ENCODE data around the gene EPHA1. TPM values are rescaled to one million over a fixed set of nuclear protein-coding genes. Genes with fewer than 3 reads are reported as not detected.

The EPHA1 gene
- total and polyA plus RNA-seq, 4 donors, result 10.3 to 21.0 (median 11.3) TPM

DNA sequence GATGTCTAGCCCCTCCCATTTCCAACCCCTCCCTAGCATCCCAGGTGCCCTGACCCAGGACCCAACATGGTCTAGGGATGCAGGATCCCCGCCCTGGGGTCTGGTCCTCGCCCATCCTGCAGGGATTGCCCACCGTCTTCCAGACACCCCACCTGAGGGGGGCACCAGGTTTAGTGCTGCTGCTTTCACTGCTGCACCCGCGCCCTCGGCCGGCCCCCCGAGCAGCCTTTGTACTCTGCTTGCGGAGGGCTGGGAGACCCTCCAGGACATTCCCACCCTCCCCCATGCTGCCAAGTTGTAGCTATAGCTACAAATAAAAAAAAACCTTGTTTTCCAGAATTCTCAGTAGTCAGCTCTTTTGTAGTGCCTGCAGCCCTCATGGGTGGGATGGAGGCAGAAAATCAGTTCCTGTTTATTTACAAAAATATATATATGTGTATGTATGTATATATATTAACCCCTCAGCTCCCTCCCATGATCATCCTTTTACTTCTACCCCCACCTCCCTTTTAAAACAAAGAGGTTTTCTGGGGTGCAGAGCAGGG is 17.8 kb downstream of the EPHA1 start:
- H3K9me3 ChIP-seq (ENCODE audit: control insufficient read depth in 4 of 4, low read length in 3 of 4), result no peaks in the 10 kb centered on the region
- TF ChIP-seq SP1 (IDR thresholded peaks at IDR 0.05), result no peak
- no peak for TF ChIP-seq FOXA1 (IDR thresholded peaks at IDR 0.05)
- TF ChIP-seq HNF4G (IDR thresholded peaks at IDR 0.05), result no peak
- TF ChIP-seq, protein P1, sequence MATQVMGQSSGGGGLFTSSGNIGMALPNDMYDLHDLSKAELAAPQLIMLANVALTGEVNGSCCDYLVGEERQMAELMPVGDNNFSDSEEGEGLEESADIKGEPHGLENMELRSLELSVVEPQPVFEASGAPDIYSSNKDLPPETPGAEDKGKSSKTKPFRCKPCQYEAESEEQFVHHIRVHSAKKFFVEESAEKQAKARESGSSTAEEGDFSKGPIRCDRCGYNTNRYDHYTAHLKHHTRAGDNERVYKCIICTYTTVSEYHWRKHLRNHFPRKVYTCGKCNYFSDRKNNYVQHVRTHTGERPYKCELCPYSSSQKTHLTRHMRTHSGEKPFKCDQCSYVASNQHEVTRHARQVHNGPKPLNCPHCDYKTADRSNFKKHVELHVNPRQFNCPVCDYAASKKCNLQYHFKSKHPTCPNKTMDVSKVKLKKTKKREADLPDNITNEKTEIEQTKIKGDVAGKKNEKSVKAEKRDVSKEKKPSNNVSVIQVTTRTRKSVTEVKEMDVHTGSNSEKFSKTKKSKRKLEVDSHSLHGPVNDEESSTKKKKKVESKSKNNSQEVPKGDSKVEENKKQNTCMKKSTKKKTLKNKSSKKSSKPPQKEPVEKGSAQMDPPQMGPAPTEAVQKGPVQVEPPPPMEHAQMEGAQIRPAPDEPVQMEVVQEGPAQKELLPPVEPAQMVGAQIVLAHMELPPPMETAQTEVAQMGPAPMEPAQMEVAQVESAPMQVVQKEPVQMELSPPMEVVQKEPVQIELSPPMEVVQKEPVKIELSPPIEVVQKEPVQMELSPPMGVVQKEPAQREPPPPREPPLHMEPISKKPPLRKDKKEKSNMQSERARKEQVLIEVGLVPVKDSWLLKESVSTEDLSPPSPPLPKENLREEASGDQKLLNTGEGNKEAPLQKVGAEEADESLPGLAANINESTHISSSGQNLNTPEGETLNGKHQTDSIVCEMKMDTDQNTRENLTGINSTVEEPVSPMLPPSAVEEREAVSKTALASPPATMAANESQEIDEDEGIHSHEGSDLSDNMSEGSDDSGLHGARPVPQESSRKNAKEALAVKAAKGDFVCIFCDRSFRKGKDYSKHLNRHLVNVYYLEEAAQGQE (IDR thresholded peaks at IDR 0.05), result no peak
- TF ChIP-seq, protein P2, sequence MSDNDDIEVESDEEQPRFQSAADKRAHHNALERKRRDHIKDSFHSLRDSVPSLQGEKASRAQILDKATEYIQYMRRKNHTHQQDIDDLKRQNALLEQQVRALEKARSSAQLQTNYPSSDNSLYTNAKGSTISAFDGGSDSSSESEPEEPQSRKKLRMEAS (IDR thresholded peaks at IDR 0.05), result no peak
- TF ChIP-seq EGR1 (IDR thresholded peaks at IDR 0.05; ENCODE audit: low read depth in 2 of 2), result no peak
- TF ChIP-seq, protein P3, sequence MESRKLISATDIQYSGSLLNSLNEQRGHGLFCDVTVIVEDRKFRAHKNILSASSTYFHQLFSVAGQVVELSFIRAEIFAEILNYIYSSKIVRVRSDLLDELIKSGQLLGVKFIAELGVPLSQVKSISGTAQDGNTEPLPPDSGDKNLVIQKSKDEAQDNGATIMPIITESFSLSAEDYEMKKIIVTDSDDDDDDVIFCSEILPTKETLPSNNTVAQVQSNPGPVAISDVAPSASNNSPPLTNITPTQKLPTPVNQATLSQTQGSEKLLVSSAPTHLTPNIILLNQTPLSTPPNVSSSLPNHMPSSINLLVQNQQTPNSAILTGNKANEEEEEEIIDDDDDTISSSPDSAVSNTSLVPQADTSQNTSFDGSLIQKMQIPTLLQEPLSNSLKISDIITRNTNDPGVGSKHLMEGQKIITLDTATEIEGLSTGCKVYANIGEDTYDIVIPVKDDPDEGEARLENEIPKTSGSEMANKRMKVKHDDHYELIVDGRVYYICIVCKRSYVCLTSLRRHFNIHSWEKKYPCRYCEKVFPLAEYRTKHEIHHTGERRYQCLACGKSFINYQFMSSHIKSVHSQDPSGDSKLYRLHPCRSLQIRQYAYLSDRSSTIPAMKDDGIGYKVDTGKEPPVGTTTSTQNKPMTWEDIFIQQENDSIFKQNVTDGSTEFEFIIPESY (IDR thresholded peaks at IDR 0.05), result no peak
- TF ChIP-seq, protein P4, sequence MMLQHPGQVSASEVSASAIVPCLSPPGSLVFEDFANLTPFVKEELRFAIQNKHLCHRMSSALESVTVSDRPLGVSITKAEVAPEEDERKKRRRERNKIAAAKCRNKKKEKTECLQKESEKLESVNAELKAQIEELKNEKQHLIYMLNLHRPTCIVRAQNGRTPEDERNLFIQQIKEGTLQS (IDR thresholded peaks at IDR 0.05), result no peak
- no peak for TF ChIP-seq RAD21 (IDR thresholded peaks at IDR 0.05)
- TF ChIP-seq FOXA2 (IDR thresholded peaks at IDR 0.05), result no peak
- TF ChIP-seq YY1 (IDR thresholded peaks at IDR 0.05), result no peak
- no peak for TF ChIP-seq NR2F2 (IDR thresholded peaks at IDR 0.05)
- TF ChIP-seq, protein P5, sequence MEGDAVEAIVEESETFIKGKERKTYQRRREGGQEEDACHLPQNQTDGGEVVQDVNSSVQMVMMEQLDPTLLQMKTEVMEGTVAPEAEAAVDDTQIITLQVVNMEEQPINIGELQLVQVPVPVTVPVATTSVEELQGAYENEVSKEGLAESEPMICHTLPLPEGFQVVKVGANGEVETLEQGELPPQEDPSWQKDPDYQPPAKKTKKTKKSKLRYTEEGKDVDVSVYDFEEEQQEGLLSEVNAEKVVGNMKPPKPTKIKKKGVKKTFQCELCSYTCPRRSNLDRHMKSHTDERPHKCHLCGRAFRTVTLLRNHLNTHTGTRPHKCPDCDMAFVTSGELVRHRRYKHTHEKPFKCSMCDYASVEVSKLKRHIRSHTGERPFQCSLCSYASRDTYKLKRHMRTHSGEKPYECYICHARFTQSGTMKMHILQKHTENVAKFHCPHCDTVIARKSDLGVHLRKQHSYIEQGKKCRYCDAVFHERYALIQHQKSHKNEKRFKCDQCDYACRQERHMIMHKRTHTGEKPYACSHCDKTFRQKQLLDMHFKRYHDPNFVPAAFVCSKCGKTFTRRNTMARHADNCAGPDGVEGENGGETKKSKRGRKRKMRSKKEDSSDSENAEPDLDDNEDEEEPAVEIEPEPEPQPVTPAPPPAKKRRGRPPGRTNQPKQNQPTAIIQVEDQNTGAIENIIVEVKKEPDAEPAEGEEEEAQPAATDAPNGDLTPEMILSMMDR (IDR thresholded peaks at IDR 0.05; ENCODE audit: low read depth, low read length, missing input control), result no peak
- TF ChIP-seq HNF4A (conservative IDR thresholded peaks at IDR 0.05), result no peak
- no peak for TF ChIP-seq JUND (IDR thresholded peaks at IDR 0.05)
- TF ChIP-seq GABPA (IDR thresholded peaks at IDR 0.05 in 1 of 2, conservative IDR thresholded peaks at IDR 0.05 in 1 of 2), result no peak
- TF ChIP-seq RXRA (IDR thresholded peaks at IDR 0.05), result no peak
- TF ChIP-seq TAF1 (conservative IDR thresholded peaks at IDR 0.05), result no peak
- 95% methylated on average over 9 of the region's 9 CpGs for WGBS
- H3K9ac ChIP-seq (ENCODE audit: low read depth in 1 of 2, low read length in 2 of 2), result no peak overlapping the region
- peaks cover 34 to 68% (median 62%) of the 10 kb centered on the region in 4 donors for H3K4me1 ChIP-seq (ENCODE audit: control insufficient read depth in 4 of 4, insufficient read depth in 4 of 4, low read length in 3 of 4)
- no peak for DNase-seq (ENCODE audit: low spot score)
- no peaks in the 10 kb centered on the region for H3K27me3 ChIP-seq (ENCODE audit: control insufficient read depth in 4 of 4, insufficient read depth in 4 of 4, low read length in 3 of 4)
- H3K36me3 ChIP-seq (ENCODE audit: control insufficient read depth in 4 of 4, insufficient read depth in 3 of 4, low read depth in 1 of 4, low read length in 3 of 4), result peaks cover 12 to 31% (median 18%) of the 10 kb centered on the region in 4 donors
- no peak overlapping the region for H3K4me3 ChIP-seq (ENCODE audit: low read depth in 1 of 3, low read length in 3 of 3)
- peak overlapping the region in 1 of 2 donors; percentile 28 for H3K27ac ChIP-seq (ENCODE audit: low read depth in 1 of 2, low read length in 2 of 2)
